A549 (cell line): ENCODE results near the gene RAB10. TPM values are rescaled to one million over a fixed set of nuclear protein-coding genes. Genes with fewer than 3 reads are reported as not detected.

Experiments
- ATAC-seq, 2 experiments: fragments of 200-7000 bp in 1 of 2; fragments of >200 bp in 1 of 2; cut with Nextera tagmentation in 1 of 2; cut with Tn5 transposase in 1 of 2; 3 replicates each; pipeline versions ENCODE4 v1.8.0 to v1.9.1; 2018 to 2020; ENCODE audit warnings: mild to moderate bottlenecking in 1 of 2, moderate library complexity in 1 of 2
- CTCF ChIA-PET: fragments of 300-600 bp; sonication (Branson Sonifier 250); formaldehyde crosslinking; extraction: SDS; loops from one replicate; lab custom pipeline; 2021; ENCODE audit warnings: antibody characterized with exemption, inconsistent platforms; lab: Yijun Ruan, JAX
- POLR2A ChIA-PET: fragments of 350-600 bp; formaldehyde crosslinking; extraction: SDS; loops from one replicate; lab custom pipeline; 2021; ENCODE audit warnings: antibody characterized with exemption, inconsistent platforms; lab: Yijun Ruan, JAX
- DNase-seq, 2 experiments: peaks; one replicate each; pipeline versions ENCODE4 v3.0.0 to v3.0.0-alpha.2; 2011 to 2016; ENCODE audit warnings: low read depth in 1 of 2, low spot score in 1 of 2
- FAIRE-seq: peaks from 2 replicates; lab custom pipeline; 2011; peaks lifted over from hg19 to GRCh38; lab: Jason Lieb, UNC
- H3K27ac ChIP-seq, 2 experiments: fragments of >200 bp; sonication (Bioruptor Twin); formaldehyde crosslinking; 3 replicates each; pipeline ENCODE4 v1.5.1; 2016 to 2017
- H3K4me1 ChIP-seq: fragments of >200 bp; sonication (Bioruptor Twin); formaldehyde crosslinking; 3 replicates; pipeline ENCODE4 v1.6.1; 2016
- H3K4me2 ChIP-seq: fragments of >200 bp; sonication (Bioruptor Twin); formaldehyde crosslinking; 3 replicates; pipeline ENCODE4 v1.6.1; 2016
- H3K4me3 ChIP-seq: fragments of >200 bp; sonication (Bioruptor Twin); formaldehyde crosslinking; 3 replicates; pipeline ENCODE4 v1.5.1; 2016
- H3K9me3 ChIP-seq: fragments of >200 bp; sonication (Bioruptor Twin); formaldehyde crosslinking; 3 replicates; pipeline ENCODE4 v1.6.1; 2016
- CEBPB ChIP-seq, 2 experiments: fragments of >200 bp in 1 of 2; sonication (Bioruptor Twin) in 1 of 2; formaldehyde crosslinking in 1 of 2; IDR thresholded peaks; 2 replicates each; pipeline ENCODE4 v1.6.1; 2012 to 2016
- CHD4 ChIP-seq: fragments of 200-600 bp; sonication (generic); IDR thresholded peaks from 2 replicates; pipeline ENCODE4 v1.6.1; 2016; ENCODE audit warnings: antibody characterized with exemption, mild to moderate bottlenecking, borderline replicate concordance
- EP300 ChIP-seq, 2 experiments: fragments of >200 bp; sonication (Bioruptor Twin); formaldehyde crosslinking; IDR thresholded peaks; 2 replicates in 1 of 2; 3 replicates in 1 of 2; pipeline ENCODE4 v1.6.1; 2016 to 2017
- FOSL2 ChIP-seq, 2 experiments: fragments of 450-650 bp in 1 of 2; fragments of >200 bp in 1 of 2; sonication (Bioruptor Twin) in 1 of 2; formaldehyde crosslinking; IDR thresholded peaks; 2 replicates each; pipeline versions ENCODE4 v1.5.0 to v1.6.1; 2016 to 2020; ENCODE audit warnings: mild to moderate bottlenecking in 1 of 2, moderate library complexity in 1 of 2
- FOXS1 ChIP-seq: fragments of 250-450 bp; sonication (Bioruptor Pico); IDR thresholded peaks from 2 replicates; pipeline ENCODE4 v1.5.0; 2020; ENCODE audit warnings: mild to moderate bottlenecking, moderate library complexity
- GATA3 ChIP-seq: IDR thresholded peaks from 2 replicates; pipeline ENCODE4 v1.6.1; 2012; ENCODE audit warnings: borderline replicate concordance
- HES2 ChIP-seq: fragments of >200 bp; sonication (Bioruptor Twin); formaldehyde crosslinking; IDR thresholded peaks from 2 replicates; pipeline ENCODE4 v1.6.1; 2016
- HEYL ChIP-seq: fragments of 250-450 bp; sonication (Bioruptor Pico); IDR thresholded peaks from 2 replicates; pipeline ENCODE4 v1.8.0; 2021; ENCODE audit warnings: mild to moderate bottlenecking, moderate library complexity
- JUN ChIP-seq, 2 experiments: fragments of >200 bp; sonication (Bioruptor Twin); formaldehyde crosslinking; IDR thresholded peaks; 2 replicates in 1 of 2; 3 replicates in 1 of 2; pipeline ENCODE4 v1.6.1; 2016 to 2017
- JUNB ChIP-seq: fragments of >200 bp; sonication (Bioruptor Twin); formaldehyde crosslinking; IDR thresholded peaks from 2 replicates; pipeline ENCODE4 v1.6.1; 2016
- MAFK ChIP-seq: fragments of 450-650 bp; IDR thresholded peaks from 2 replicates; pipeline ENCODE4 v1.6.1; 2014; ENCODE audit not compliant: partially characterized antibody
- MAX ChIP-seq: IDR thresholded peaks from 2 replicates; pipeline ENCODE4 v1.6.1; 2012
- MYC ChIP-seq: IDR thresholded peaks from 2 replicates; pipeline ENCODE4 v1.6.1; 2012; ENCODE audit warnings: mild to moderate bottlenecking, inconsistent platforms, low read length, improper control_type of control experiment, borderline replicate concordance
- NFE2L2 ChIP-seq: fragments of 150-350 bp; conservative IDR thresholded peaks from 2 replicates; pipeline ENCODE4 v1.6.1; 2014; ENCODE audit warnings: low read length
- PBX3 ChIP-seq: IDR thresholded peaks from 2 replicates; pipeline ENCODE4 v1.6.1; 2012
- RAD21 ChIP-seq, 2 experiments: fragments of >200 bp in 1 of 2; sonication (Bioruptor Twin) in 1 of 2; formaldehyde crosslinking in 1 of 2; IDR thresholded peaks in 1 of 2; conservative IDR thresholded peaks in 1 of 2; 2 replicates in 1 of 2; 3 replicates in 1 of 2; pipeline ENCODE4 v1.6.1; 2012 to 2018; ENCODE audit warnings: inconsistent platforms in 1 of 2
- RFX5 ChIP-seq: fragments of 450-650 bp; IDR thresholded peaks from 2 replicates; pipeline ENCODE4 v1.7.1; 2014; ENCODE audit warnings: antibody characterized with exemption, mild to moderate bottlenecking, moderate library complexity
- RNF2 ChIP-seq: fragments of 200-600 bp; sonication (generic); IDR thresholded peaks from 2 replicates; pipeline ENCODE4 v1.6.1; 2016; ENCODE audit warnings: low read depth, mild to moderate bottlenecking, antibody characterized with exemption, moderate library complexity, borderline replicate concordance
- SMC3 ChIP-seq: fragments of >200 bp; sonication (Bioruptor Twin); formaldehyde crosslinking; IDR thresholded peaks from 3 replicates; pipeline ENCODE4 v1.6.1; 2018; ENCODE audit warnings: inconsistent platforms
- TFCP2L1 ChIP-seq: fragments of 250-450 bp; sonication (Bioruptor Pico); IDR thresholded peaks from 2 replicates; pipeline ENCODE4 v1.5.0; 2021; ENCODE audit warnings: mild to moderate bottlenecking
- TP53 ChIP-seq: fragments of 250-450 bp; sonication (Bioruptor Pico); IDR thresholded peaks from 2 replicates; pipeline ENCODE4 v1.5.0; 2021; ENCODE audit warnings: mild to moderate bottlenecking, moderate library complexity
- ZFP36 ChIP-seq: fragments of 450-650 bp; IDR thresholded peaks from 2 replicates; pipeline ENCODE4 v1.6.1; 2014; ENCODE audit warnings: borderline replicate concordance; ENCODE audit not compliant: partially characterized antibody
- ZNF302 ChIP-seq: fragments of 250-450 bp; sonication (Bioruptor Pico); IDR thresholded peaks from 2 replicates; pipeline ENCODE4 v1.9.0; 2021; ENCODE audit warnings: inconsistent platforms, mild to moderate bottlenecking, moderate library complexity
- ZSCAN20 ChIP-seq: fragments of 250-450 bp; sonication (Bioruptor Pico); IDR thresholded peaks from 2 replicates; pipeline ENCODE4 v1.8.0; 2022; ENCODE audit warnings: mild to moderate bottlenecking, moderate library complexity
- WGBS: methylation state at CpG from one replicate; pipeline ENCODE4 v1.1.6; 2017; ENCODE audit errors: missing lambda C conversion rate; 5-methylcytosine and 5-hydroxymethylcytosine counted together
- polyA plus RNA-seq, 4 experiments: library from polyadenylated mRNA; depleted of rRNA in 3 of 4; stranded (reverse); fragments of >200 nt; fragmentation: RNase III in 1 of 4; extraction: RNeasy Plus Mini Kit Qiagen cat#74134 plus additional on column Dnase treatment in 1 of 4; gene quantifications; 2 replicates in 3 of 4; 3 replicates in 1 of 4; pipeline ENCODE4 v1.2.3, GENCODE V29; 2011 to 2017
- TF ChIP-seq, protein P1 (sequence below): fragments of 250-450 bp; sonication (Bioruptor Pico); IDR thresholded peaks from 2 replicates; pipeline ENCODE4 v1.5.0; 2020; ENCODE audit warnings: low read depth, mild to moderate bottlenecking, moderate library complexity
- TF ChIP-seq, protein P2 (sequence below): IDR thresholded peaks from 2 replicates; pipeline ENCODE4 v1.6.1; 2012; ENCODE audit warnings: low read depth, borderline replicate concordance
- TF ChIP-seq, protein P3 (sequence below): fragments of 450-650 bp; IDR thresholded peaks from 2 replicates; pipeline ENCODE4 v1.6.1; 2014; ENCODE audit warnings: antibody characterized with exemption
- TF ChIP-seq, protein P4 (sequence below): fragments of >200 bp; sonication (Bioruptor Twin); formaldehyde crosslinking; IDR thresholded peaks from 3 replicates; pipeline ENCODE4 v1.6.1; 2016

The RAB10 gene
- polyA plus RNA-seq, 2 of the 4 experiments (the other 2 are of a cell fraction): 272 to 692 TPM

DNA sequence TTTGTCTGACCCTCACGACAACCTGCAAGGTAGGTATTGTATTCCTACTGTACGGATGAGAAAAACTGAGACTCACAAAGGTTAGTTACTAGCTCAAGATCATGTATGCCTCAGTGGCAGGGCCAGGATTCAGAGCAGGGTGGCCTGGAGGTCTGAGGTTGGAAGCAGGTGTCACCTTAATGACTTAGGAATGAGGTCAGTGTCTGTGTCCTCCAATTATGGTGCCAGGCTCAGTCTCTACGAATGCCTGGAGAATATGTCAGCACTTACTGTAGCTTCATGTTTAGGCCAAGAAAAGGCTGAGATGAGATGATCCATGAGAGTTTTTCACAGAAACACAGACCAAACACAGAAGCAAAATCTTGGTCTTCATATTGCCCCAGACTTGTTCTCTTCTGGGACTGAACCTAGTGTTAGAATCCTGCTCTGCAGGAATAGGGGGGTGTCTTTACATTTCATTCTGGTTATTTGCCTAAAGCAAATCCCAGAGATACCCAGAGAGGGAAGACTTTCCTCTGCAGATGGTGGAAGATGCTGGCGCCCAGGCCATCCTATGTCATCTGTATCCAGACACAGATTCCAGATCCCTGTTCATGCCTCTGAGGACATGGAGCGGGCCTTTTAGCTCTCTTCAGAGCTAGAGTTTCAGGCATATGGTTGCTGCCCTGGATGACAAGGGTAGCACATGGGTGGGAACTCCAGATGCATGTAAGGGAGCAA is 16.3 kb upstream of the RAB10 start:
- 87% methylated on average over 5 of the region's 5 CpGs for whole genome bisulfite sequencing
- H3K4me1 ChIP-seq: peaks cover 79% of the 10 kb centered on the region
- no peaks in the 10 kb centered on the region for H3K9me3 ChIP-seq
- ChIA-PET POLR2A (interaction anchor here (0.5 to 2.9 kb wide), 6 partner anchors 9 to 744 kb away, joined by 3 to 38 read pairs (median 8); partner anchors contain the start of gene RAB10), CTCF (interaction anchor here (0.8 to 6.3 kb wide), 15 partner anchors 8 to 99 kb away, joined by 3 to 52 read pairs (median 7); partner anchors contain the start of gene RAB10)
- no peak for DNase-seq
- TF ChIP-seq, protein P1, sequence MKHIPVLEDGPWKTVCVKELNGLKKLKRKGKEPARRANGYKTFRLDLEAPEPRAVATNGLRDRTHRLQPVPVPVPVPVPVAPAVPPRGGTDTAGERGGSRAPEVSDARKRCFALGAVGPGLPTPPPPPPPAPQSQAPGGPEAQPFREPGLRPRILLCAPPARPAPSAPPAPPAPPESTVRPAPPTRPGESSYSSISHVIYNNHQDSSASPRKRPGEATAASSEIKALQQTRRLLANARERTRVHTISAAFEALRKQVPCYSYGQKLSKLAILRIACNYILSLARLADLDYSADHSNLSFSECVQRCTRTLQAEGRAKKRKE (CRISPR knock-in tag): 0 out of 2 replicates have a peak, but pooled peaks have one; percentile 43
- TF ChIP-seq, protein P2, sequence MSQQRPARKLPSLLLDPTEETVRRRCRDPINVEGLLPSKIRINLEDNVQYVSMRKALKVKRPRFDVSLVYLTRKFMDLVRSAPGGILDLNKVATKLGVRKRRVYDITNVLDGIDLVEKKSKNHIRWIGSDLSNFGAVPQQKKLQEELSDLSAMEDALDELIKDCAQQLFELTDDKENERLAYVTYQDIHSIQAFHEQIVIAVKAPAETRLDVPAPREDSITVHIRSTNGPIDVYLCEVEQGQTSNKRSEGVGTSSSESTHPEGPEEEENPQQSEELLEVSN: 0 out of 2 replicates have a peak, but pooled peaks have one; percentile 29
- TF ChIP-seq RFX5: peak; percentile 21; the same call in 1 of the 2 replicates
- TF ChIP-seq ZSCAN20 (CRISPR knock-in tag): no peak
- TF ChIP-seq, all 56 proteins: peak for 3
- H3K4me2 ChIP-seq: peak overlapping the region; percentile 71
- no peak for FAIRE-seq
- peak overlapping the region; percentile 73 to 93 for H3K27ac ChIP-seq
- H3K4me3 ChIP-seq: no peak overlapping the region
- peak; percentile 63 to 68 for ATAC-seq

DNA sequence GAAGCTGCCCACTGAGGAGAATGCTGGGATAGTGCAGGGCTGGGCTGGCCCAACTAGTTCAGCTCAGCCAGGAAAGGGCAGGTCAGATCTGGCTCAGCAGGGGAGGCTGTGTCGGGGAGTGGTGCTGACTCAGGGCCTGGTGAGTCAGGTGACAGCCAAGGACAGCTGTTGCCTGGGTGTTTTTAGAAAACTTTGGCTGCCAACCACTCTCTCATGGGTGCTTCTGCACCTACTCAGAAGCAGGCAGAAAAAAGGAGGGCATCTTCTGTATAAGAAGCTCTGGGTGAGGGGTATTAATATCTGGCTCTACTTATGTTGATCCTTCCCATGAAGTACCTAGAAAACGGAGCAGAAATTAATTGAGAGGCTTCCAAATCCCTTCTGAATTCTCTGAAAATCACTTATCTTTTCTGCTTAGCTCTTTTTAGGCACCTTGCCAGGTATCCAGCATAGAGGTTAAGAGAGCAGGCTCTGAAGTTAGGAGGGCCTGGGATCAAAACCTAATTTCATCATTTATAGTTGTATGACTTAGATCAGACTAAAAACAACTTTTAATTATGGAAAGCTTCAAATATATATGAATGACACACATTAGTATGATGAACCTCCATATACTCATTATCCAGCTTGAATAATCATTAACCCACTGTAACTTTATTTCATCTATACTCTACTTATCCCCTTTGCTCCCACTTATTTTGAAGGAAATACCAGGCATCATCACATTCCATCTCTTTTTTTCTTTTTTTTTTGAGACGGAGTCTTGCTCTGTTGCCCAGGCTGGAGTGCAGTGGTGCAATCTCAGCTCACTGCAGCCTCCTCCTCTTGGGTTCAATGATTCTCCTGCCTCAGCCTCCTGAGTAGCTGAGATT is 15.5 kb upstream of the RAB10 start:
- Histone ChIP-seq H3K9me3 (no peaks in the 10 kb centered on the region), H3K27ac (peak overlapping the region; percentile 73 to 93), H3K4me2 (peak overlapping the region; percentile 71), H3K4me3 (no peak overlapping the region), H3K4me1 (peaks cover 71% of the 10 kb centered on the region)
- DNase-seq (peak; percentile 95), ATAC-seq (peak; percentile 98 to 99), FAIRE-seq (peak; percentile 98)
- POLR2A ChIA-PET: interaction anchor here (0.5 to 2.9 kb wide), 7 partner anchors 10 to 743 kb away, joined by 3 to 38 read pairs (median 7); partner anchors contain the start of gene RAB10
- 17% methylated on average over 3 of the region's 3 CpGs for WGBS
- CTCF ChIA-PET: interaction anchor here (0.6 to 6.3 kb wide), 16 partner anchors 9 to 122 kb away, joined by 3 to 52 read pairs (median 6); partner anchors contain the start of gene RAB10
- TF ChIP-seq CEBPB (IDR thresholded peaks at IDR 0.05): 0 out of 4 replicates have a peak, but pooled peaks of 1 of the 2 experiments have one; percentile 23
- TF ChIP-seq SMC3: peak; percentile 33; the same call in 1 of the 3 replicates
- TF ChIP-seq RFX5: no peak
- TF ChIP-seq JUNB: peak; percentile 80
- TF ChIP-seq ZNF302 (CRISPR knock-in tag): no peak
- TF ChIP-seq ZFP36: no peak
- peak; percentile 88; the same call in 1 of the 2 replicates for TF ChIP-seq GATA3
- TF ChIP-seq RNF2: no peak
- TF ChIP-seq HEYL (CRISPR knock-in tag): 0 out of 2 replicates have a peak, but pooled peaks have one; percentile 28
- TF ChIP-seq RAD21 (conservative IDR thresholded peaks at IDR 0.05 in 1 of 2, IDR thresholded peaks at IDR 0.05 in 1 of 2): peak in 1 of 2 experiments; percentile 21; a peak in 2 of 5 replicates
- TF ChIP-seq JUN (IDR thresholded peaks at IDR 0.05): peak in 1 of 2 experiments; percentile 86; a peak in 3 of 5 replicates
- 0 out of 2 replicates have a peak, but pooled peaks have one; percentile 18 for TF ChIP-seq FOXS1 (CRISPR knock-in tag)
- no peak for TF ChIP-seq HES2
- TF ChIP-seq, protein P3, sequence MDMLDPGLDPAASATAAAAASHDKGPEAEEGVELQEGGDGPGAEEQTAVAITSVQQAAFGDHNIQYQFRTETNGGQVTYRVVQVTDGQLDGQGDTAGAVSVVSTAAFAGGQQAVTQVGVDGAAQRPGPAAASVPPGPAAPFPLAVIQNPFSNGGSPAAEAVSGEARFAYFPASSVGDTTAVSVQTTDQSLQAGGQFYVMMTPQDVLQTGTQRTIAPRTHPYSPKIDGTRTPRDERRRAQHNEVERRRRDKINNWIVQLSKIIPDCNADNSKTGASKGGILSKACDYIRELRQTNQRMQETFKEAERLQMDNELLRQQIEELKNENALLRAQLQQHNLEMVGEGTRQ: peak; percentile 84
- no peak for TF ChIP-seq CHD4
- TF ChIP-seq MAX: peak; percentile 74
- TF ChIP-seq TFCP2L1 (CRISPR knock-in tag): no peak
- peak; percentile 98 for TF ChIP-seq MAFK
- TF ChIP-seq TP53 (CRISPR knock-in tag): no peak
- TF ChIP-seq FOSL2 (IDR thresholded peaks at IDR 0.05): peak; percentile 75
- peak; percentile 96 for TF ChIP-seq FOSL2 (CRISPR knock-in tag; IDR thresholded peaks at IDR 0.05)
- peak; percentile 87 for TF ChIP-seq PBX3
- TF ChIP-seq EP300 (IDR thresholded peaks at IDR 0.05): peak; percentile 41 to 44; a peak in 2 of 5 replicates
- no peak for TF ChIP-seq MYC
- TF ChIP-seq NFE2L2: 0 out of 2 replicates have a peak, but pooled peaks have one; percentile 37
- TF ChIP-seq, protein P4, sequence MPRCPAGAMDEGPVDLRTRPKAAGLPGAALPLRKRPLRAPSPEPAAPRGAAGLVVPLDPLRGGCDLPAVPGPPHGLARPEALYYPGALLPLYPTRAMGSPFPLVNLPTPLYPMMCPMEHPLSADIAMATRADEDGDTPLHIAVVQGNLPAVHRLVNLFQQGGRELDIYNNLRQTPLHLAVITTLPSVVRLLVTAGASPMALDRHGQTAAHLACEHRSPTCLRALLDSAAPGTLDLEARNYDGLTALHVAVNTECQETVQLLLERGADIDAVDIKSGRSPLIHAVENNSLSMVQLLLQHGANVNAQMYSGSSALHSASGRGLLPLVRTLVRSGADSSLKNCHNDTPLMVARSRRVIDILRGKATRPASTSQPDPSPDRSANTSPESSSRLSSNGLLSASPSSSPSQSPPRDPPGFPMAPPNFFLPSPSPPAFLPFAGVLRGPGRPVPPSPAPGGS: no peak
